Osteoblast (primary cell): ENCODE data around the gene WNT8B. TPM values are rescaled to one million over a fixed set of nuclear protein-coding genes. Genes with fewer than 3 reads are reported as not detected.
A peak's percentile ranks its signal among the peaks of the same experiment; 100 is the strongest.

Source experiments
- DNase-seq: peaks from one replicate; pipeline ENCODE4 v3.0.0; 2011; ENCODE audit warnings: low spot score, mixed read lengths; ENCODE audit not compliant: insufficient read length; ENCODE audit errors: missing footprints
- H2AFZ ChIP-seq: 2 replicates; pipeline ENCODE4 v1.6.0; 2011; ENCODE audit warnings: mild to moderate bottlenecking, low read length
- H3K27ac ChIP-seq: 2 replicates; pipeline ENCODE4 v1.5.1; 2011; ENCODE audit warnings: mild to moderate bottlenecking, low read depth, low read length, moderate library complexity
- H3K27me3 ChIP-seq: 2 replicates; pipeline ENCODE4 v1.6.0; 2012; ENCODE audit warnings: mild to moderate bottlenecking, control low read depth, inconsistent platforms, low read length, moderate library complexity; ENCODE audit not compliant: insufficient read depth
- H3K36me3 ChIP-seq: 2 replicates; pipeline ENCODE4 v1.5.1; 2011; ENCODE audit warnings: mild to moderate bottlenecking, low read length, control low read depth, moderate library complexity; ENCODE audit not compliant: insufficient read depth
- H3K4me1 ChIP-seq: 2 replicates; pipeline ENCODE4 v1.5.1; 2011; ENCODE audit warnings: mild to moderate bottlenecking, low read length, control low read depth, moderate library complexity; ENCODE audit not compliant: insufficient read depth
- H3K4me2 ChIP-seq: 2 replicates; pipeline ENCODE4 v1.6.0; 2011; ENCODE audit warnings: mild to moderate bottlenecking, low read length; ENCODE audit not compliant: insufficient read depth
- H3K4me3 ChIP-seq: fragments of 200-600 bp; sonication (generic); 3 replicates; pipeline ENCODE4 v1.5.1; 2012; ENCODE audit warnings: mild to moderate bottlenecking, low read length, inconsistent platforms; ENCODE audit not compliant: insufficient read depth
- H3K79me2 ChIP-seq: 2 replicates; pipeline ENCODE4 v1.6.0; 2012; ENCODE audit warnings: mild to moderate bottlenecking, low read length, control low read depth, inconsistent platforms; ENCODE audit not compliant: insufficient read depth
- H3K9me3 ChIP-seq: 2 replicates; pipeline ENCODE4 v1.5.1; 2011; ENCODE audit warnings: low read depth, low read length, control low read depth
- H4K20me1 ChIP-seq: 2 replicates; pipeline ENCODE4 v1.6.0; 2012; ENCODE audit warnings: mild to moderate bottlenecking, low read length, control low read depth; ENCODE audit not compliant: insufficient read depth
- CTCF ChIP-seq: IDR thresholded peaks from 2 replicates; pipeline ENCODE4 v1.5.1; 2011; ENCODE audit warnings: mild to moderate bottlenecking, low read depth, low read length, moderate library complexity; ENCODE audit errors: extremely low read depth
- total RNA-seq: library from RNA; depleted of rRNA; stranded (reverse); fragments of >200 nt; gene quantifications from 2 replicates; pipeline ENCODE4 v1.2.3, GENCODE V29; 2012

The WNT8B gene
- total RNA-seq, 1 donor = not detected

GRCh38 chr10:100505164-100505563, 42.4 kb downstream of the WNT8B start:
- Histone ChIP-seq H3K79me2 (no peaks in the 10 kb centered on the region), H3K36me3 (no peaks in the 10 kb centered on the region), H4K20me1 (no peaks in the 10 kb centered on the region), H3K27ac (no peak overlapping the region), H3K4me1 (peaks cover 14% of the 10 kb centered on the region), H3K27me3 (no peaks in the 10 kb centered on the region), H3K4me2 (no peak overlapping the region), H3K4me3 (no peak overlapping the region), H2AFZ (no peak overlapping the region), H3K9me3 (no peaks in the 10 kb centered on the region)
- no peak for DNase-seq
- TF ChIP-seq CTCF = no peak

- Histone ChIP-seq H3K4me1 (peaks cover 14% of the 10 kb centered on the region), H2AFZ (no peak overlapping the region), H3K4me3 (no peak overlapping the region), H4K20me1 (no peaks in the 10 kb centered on the region), H3K9me3 (no peaks in the 10 kb centered on the region), H3K79me2 (no peaks in the 10 kb centered on the region), H3K36me3 (no peaks in the 10 kb centered on the region), H3K27me3 (no peaks in the 10 kb centered on the region), H3K27ac (peak overlapping the region; percentile 41), H3K4me2 (no peak overlapping the region)
- peak; percentile 96 for DNase-seq
- no peak for TF ChIP-seq CTCF
Observed at GRCh38 chr10:100506596-100507356, 44.0 kb downstream of the WNT8B start.

- Histone ChIP-seq H3K9me3 (no peaks in the 10 kb centered on the region), H3K4me2 (no peak overlapping the region), H2AFZ (no peak overlapping the region), H3K36me3 (no peaks in the 10 kb centered on the region), H4K20me1 (no peaks in the 10 kb centered on the region), H3K27ac (no peak overlapping the region), H3K4me1 (peaks cover 14% of the 10 kb centered on the region), H3K4me3 (no peak overlapping the region), H3K79me2 (no peaks in the 10 kb centered on the region), H3K27me3 (no peaks in the 10 kb centered on the region)
- TF ChIP-seq CTCF = no peak
- DNase-seq = no peak
Observed at GRCh38 chr10:100507357-100507732, 44.5 kb downstream of the WNT8B start.

GRCh38 chr10:100508266-100508665, 45.5 kb downstream of the WNT8B start:
- Histone ChIP-seq H2AFZ (no peak overlapping the region), H3K36me3 (no peaks in the 10 kb centered on the region), H3K4me1 (peaks cover 14% of the 10 kb centered on the region), H3K4me2 (no peak overlapping the region), H3K27ac (no peak overlapping the region), H4K20me1 (no peaks in the 10 kb centered on the region), H3K27me3 (no peaks in the 10 kb centered on the region), H3K4me3 (no peak overlapping the region), H3K9me3 (no peaks in the 10 kb centered on the region), H3K79me2 (no peaks in the 10 kb centered on the region)
- TF ChIP-seq CTCF = no peak
- no peak for DNase-seq
